ENCODE measurements around the gene DENND2C.

Gene DENND2C

GRCh38 chr1:114671011-114671938 is 1.4 kb upstream of the DENND2C start:
- TF ChIP-seq SIN3A (IDR thresholded peaks at IDR 0.05; ENCODE audit: borderline replicate concordance, insufficient read depth, low read length): no peak
- no peak for TF ChIP-seq POLR2AphosphoS5 (IDR thresholded peaks at IDR 0.05; ENCODE audit: low read depth, low read length)
- TF ChIP-seq REST (IDR thresholded peaks at IDR 0.05; ENCODE audit: insufficient read depth in 1 of 2, low read depth in 2 of 2, low read length in 2 of 2): no peak
- TF ChIP-seq FOXP2 (optimal IDR thresholded peaks at IDR 0.05; ENCODE audit: borderline replicate concordance, extremely low read depth, extremely low read length, insufficient read depth): no peak
- TF ChIP-seq TAF1 (IDR thresholded peaks at IDR 0.05; ENCODE audit: borderline replicate concordance, insufficient read depth, low read length): no peak

GRCh38 chr1:114670083-114671010 is 498 bp upstream of the DENND2C start:
- TF ChIP-seq FOXP2 (optimal IDR thresholded peaks at IDR 0.05; ENCODE audit: borderline replicate concordance, extremely low read depth, extremely low read length, insufficient read depth): no peak
- TF ChIP-seq SIN3A (IDR thresholded peaks at IDR 0.05; ENCODE audit: borderline replicate concordance, insufficient read depth, low read length): no peak
- no peak for TF ChIP-seq TAF1 (IDR thresholded peaks at IDR 0.05; ENCODE audit: borderline replicate concordance, insufficient read depth, low read length)
- no peak for TF ChIP-seq POLR2AphosphoS5 (IDR thresholded peaks at IDR 0.05; ENCODE audit: low read depth, low read length)
- TF ChIP-seq REST (IDR thresholded peaks at IDR 0.05; ENCODE audit: insufficient read depth in 1 of 2, low read depth in 2 of 2, low read length in 2 of 2): no peak

- TF ChIP-seq SIN3A (IDR thresholded peaks at IDR 0.05; ENCODE audit: borderline replicate concordance, insufficient read depth, low read length): no peak
- TF ChIP-seq FOXP2 (optimal IDR thresholded peaks at IDR 0.05; ENCODE audit: borderline replicate concordance, extremely low read depth, extremely low read length, insufficient read depth): no peak
- TF ChIP-seq REST (IDR thresholded peaks at IDR 0.05; ENCODE audit: insufficient read depth in 1 of 2, low read depth in 2 of 2, low read length in 2 of 2): no peak
- no peak for TF ChIP-seq TAF1 (IDR thresholded peaks at IDR 0.05; ENCODE audit: borderline replicate concordance, insufficient read depth, low read length)
- no peak for TF ChIP-seq POLR2AphosphoS5 (IDR thresholded peaks at IDR 0.05; ENCODE audit: low read depth, low read length)
Observed at GRCh38 chr1:114668784-114669561, 876 bp downstream of the DENND2C start.

GRCh38 chr1:114668373-114668772 is 1.5 kb downstream of the DENND2C start:
- TF ChIP-seq REST (IDR thresholded peaks at IDR 0.05; ENCODE audit: insufficient read depth in 1 of 2, low read depth in 2 of 2, low read length in 2 of 2): no peak
- TF ChIP-seq TAF1 (IDR thresholded peaks at IDR 0.05; ENCODE audit: borderline replicate concordance, insufficient read depth, low read length): no peak
- TF ChIP-seq POLR2AphosphoS5 (IDR thresholded peaks at IDR 0.05; ENCODE audit: low read depth, low read length): no peak
